CD4-positive, alpha-beta T cell treated with Interleukin-4 for 1 hour (primary cell): ENCODE results near the gene RHCG.

Experiments used
- DNase-seq, 2 donors: peaks; one replicate each; pipeline ENCODE4 v3.0.0-alpha.2; 2020 to 2022

Gene RHCG

DNA sequence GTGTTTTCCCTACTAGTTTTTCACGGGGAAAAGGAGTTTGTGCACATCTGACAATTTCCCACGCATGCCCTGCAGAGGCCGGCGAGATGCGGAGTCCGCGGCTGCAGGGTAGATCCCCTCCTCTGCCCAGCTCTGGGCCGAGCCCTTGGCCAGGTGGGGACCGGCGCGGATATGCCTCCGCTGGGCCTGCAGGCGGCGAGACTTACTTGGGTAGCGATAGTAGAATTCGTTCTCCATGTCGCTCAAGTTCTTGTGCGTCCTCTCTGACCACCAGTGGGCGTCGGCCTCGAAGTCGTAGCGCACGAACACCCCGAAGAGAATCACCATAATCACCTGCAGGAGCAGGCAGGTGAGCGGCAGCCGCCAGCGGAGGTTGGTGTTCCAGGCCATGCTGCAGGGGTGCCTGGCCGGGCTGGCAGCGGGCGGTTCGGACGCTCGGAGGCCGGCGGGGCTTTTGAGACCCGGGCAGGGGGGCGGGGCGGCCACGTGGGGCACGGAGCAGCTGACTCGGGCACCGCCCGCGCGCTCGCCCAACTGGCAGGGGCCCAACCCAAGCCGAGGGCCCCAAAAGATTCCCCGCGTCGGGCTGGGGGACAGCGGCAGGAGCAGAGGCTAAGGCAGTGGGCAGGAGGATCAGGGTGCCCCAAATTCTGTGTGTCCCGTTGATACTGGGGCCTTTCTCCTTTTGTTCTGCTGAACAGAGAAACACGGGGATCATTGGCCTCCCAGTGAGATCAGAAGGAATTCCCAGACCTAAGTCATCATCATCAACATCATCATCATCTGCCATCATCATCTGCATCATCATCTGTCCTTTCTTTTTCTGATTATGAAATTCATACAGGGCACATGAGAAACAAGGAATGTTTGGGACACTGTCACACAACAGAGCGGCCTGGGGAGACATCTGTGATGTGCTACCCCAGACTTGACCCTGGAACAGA lies at the start of gene RHCG:
TSS of gene RHCG (minus strand) at position 429 of the 944 bp plus-strand sequence. CDS start at position 390, 39 bp downstream.
- DNase-seq, result peak in 1 of 2 donors; percentile 11

DNA sequence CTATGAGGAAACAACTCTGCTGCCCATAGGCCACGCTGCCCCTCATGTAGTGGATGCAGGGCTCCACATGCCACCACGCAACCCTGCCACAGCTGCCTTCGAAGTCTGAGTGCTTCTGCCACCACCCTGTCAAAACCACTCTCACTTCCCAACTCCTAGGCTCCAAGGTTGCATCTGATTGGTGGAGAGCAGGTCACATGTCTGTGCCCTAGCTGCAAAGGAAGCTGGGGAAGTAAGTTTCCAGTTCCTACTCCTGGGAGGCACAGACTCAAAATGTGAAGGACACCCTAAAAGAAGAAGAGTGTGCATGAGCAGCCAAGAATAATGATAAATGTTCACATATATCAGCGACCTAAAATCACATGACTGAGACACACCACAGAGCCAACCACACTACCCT lies 47.0 kb upstream of the RHCG start:
- no peak for DNase-seq

DNA sequence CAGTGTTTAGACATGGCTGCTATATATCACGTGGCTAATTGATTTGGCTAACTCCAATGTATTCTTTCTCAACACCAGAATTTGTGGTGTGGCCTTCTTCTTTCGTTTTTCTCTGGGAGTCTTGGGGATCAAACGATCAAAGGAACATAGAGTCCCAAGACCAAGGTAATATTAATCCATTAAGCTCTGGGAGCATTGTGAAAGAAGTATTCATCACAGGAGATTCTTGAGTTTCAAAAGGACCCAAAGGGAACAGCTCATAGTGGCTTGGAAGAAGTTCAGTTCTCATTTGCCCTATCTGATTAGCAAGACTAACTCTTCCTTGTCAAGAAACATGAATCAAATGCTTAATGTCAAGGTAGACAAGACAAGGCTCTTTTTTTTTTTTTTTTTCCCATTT lies 46.0 kb upstream of the RHCG start:
- DNase-seq, result no peak

- no peak for DNase-seq
These were observed 42.6 kb upstream of the RHCG start for GRCh38 chr15:89539027-89539426.

- DNase-seq, result no peak
These were observed 37.6 kb upstream of the RHCG start for GRCh38 chr15:89533861-89534544.

GRCh38 chr15:89531796-89532537 lies 35.6 kb upstream of the RHCG start:
- DNase-seq, result no peak

DNA sequence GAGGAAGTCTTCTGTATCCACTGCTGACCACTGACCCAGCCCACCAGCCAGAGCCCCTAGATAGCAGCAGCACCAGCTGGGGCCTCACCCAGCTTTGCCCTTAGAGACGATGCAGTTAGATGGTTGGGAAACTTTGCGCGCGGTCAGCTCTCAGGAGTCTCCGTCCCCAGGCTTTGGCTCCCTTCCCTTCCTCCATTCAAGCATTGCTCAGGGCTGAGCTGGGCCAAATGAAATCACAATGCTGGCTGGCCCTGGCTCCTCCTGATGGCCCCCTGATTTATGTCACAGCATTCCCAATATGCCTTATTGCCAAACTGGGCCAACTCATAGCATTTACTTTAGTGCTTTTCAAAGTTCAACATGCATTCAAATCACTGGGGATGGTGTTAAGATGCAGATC lies 34.6 kb upstream of the RHCG start:
- DNase-seq, result no peak

DNA sequence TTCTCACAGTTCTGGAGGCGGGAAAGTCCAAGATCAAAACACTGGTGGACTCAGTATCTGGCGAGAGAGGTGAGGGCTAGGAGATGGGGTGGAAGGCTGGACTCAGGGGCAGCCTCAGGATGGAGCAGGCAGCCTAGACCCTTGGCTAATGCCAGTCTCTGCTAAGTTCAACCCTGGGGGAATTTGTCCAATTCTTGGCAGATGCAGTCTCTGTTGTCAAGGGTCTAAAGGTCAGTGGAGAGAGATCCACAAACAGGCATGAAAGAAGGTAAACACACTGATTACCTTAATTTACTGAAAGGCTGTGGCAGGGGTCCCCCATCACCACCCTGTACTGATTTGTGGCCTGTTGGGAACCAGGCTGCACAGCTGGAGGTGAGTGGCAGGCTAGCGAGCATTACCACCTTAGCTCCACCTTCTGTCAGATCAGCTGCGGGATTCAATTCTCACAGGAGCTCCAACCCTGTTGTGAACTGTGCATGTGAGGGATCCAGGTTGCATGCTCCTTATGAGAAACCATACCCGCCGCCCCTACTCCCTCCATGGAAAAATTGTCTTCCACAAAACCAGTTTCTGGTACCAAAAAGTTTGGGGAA lies 32.5 kb upstream of the RHCG start:
- DNase-seq, result no peak

DNA sequence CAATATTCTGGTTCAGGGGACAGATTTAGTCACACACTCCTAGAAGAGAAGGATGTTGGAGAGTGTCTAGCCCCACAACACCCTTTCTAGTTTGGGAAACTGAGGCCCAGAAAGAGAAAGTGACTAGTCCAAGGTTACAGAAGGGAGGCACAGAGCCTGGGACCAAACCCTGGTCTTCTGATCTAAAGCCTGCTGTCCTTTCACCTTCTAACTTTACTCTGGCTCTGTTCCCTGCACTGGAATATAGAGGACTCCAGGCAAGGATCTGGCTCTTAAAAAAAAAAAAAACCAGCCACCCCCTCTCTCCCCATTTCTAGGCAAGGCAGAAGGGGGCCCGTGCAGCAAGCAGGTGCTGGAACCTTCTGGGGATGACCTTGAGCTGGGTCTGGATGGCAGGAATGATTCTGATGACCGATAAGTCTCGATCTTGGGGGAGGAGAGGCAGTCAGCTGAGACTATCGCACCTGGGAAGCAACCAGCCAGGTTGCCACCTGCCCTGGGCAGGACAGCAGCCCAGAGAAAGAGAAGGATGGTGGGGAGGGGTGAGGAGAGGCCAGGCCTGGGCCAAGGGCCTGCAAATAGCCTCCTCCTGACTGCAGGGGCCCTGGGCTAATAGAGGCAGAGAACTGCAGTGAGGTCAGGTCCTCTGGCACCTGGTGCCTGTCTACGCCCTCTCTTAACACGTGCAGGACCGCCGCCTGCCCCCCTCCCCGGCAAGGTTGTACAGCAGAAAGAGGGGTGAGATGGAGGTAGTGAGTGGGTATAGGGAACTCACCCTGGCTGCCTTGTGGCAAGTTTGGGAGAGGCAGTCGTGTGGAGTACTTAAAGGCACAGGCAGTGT lies 30.4 kb upstream of the RHCG start:
- no peak for DNase-seq

DNA sequence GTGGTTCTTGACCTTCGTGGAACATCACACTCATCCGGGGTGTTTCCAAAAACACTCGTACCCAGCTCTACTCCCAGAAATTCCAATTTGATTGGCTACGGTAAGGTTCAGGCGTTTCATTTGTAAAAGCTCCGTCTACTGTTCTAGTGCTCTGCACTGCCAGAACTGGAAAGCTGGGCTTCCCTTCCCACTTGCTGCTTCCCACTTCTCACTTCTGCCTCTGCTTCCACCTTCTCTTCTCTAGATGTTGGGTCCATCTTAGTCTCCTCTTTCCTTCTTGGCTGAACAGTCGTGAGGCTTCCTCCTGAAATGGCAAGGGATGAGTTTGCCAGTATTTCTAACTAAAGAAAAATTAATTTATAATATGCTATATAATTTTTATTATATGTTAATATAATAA lies 29.8 kb upstream of the RHCG start:
- DNase-seq, result no peak

GRCh38 chr15:89524184-89524583 lies 27.8 kb upstream of the RHCG start:
- no peak for DNase-seq

- no peak for DNase-seq
These were observed 26.7 kb upstream of the RHCG start for GRCh38 chr15:89523101-89523500.

DNA sequence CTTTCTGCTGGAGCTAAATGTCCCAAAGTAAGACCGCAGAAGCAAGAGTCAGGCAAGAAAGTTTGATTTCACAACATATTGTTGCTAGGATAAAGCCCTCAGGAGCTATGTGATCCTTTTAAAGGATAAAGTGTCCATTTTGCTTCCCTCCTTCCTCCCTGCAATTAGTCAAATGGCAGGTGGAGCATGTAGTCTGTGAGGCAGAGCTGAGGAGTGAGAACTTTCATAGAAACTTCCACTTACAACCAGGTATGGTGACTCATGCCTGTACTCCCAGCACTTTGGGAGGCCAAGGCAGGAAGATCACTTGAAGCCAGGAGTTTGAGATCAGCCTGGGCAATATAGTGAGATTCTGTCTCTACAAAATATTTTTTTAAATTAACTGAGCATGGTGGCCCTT lies 25.2 kb upstream of the RHCG start:
- DNase-seq, result no peak

DNA sequence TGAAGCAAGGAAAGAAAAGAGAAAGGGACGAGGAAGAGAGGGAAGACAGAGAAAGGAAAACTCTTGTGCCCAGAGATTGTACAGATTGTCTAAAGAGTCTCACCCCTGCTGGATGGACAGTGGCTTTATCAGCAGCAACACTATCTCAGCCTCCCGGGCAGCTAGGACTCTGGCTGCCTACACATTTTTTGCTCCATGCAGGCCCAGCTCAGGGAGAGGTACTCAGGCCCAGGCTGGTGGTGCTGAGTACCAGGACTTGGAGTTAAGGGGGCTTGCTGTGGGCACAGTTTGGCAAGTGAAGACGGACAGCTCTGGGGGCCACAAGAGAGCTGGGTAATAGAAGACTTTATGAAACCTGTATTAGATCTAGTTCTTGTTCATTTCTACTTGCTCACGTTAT lies 19.1 kb upstream of the RHCG start:
- DNase-seq, result no peak

DNA sequence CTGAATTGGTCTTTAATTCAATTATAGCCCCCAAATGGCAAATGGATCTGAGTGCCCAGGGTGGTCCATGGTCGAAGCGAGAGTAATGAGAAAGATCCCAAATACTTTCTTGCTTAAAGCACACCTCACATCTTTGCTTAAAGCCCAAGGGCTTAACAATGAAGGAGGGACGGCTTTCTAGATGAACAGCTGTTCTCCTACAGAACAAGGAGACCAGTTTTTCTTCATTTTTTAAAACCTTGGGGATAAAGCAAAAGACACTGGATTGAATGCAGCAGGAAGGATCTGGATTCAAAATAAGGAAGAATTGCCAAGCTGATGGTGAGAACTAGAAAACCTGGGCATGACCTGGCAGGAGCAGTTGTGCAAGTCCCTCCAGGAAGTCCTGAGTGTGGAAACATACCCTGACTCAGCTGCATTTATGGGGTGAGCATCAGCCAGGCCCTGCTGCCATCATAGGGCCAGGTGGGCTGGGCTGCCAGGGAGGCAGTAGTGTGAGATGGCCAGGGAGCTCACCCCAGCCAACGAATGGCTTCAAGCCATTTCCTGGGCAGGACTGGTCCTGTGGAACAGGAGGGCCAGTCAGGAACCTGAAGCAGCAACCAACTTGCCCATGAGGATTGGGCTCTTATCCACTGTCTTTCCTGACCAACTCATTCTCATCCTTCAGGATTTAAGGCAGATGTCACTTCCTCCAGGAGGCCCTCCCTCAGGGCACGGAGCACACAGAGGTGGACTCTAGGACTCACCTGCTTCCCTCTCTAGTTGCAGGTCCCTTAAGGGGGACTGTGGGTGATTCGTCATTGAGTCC lies 18.4 kb upstream of the RHCG start:
- DNase-seq, result no peak

DNA sequence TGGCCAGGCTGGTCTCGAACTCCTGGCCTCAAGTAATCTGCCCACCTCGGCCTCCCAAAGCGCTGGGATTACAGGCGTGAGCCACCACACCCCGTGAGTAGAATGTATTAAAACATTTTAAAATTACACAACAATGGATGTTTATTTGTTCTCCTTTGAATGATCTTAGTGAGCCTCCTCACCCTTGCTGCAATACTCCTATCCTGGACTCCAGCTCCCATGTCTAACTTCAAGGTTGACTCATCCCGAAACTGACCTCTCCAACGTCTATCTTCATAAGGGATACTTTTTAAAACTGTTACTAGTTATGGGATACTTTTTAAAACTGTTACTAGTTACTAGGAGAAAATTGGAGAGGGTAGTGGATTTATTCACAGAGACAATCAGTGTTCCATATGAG lies 17.8 kb upstream of the RHCG start:
- no peak for DNase-seq

DNA sequence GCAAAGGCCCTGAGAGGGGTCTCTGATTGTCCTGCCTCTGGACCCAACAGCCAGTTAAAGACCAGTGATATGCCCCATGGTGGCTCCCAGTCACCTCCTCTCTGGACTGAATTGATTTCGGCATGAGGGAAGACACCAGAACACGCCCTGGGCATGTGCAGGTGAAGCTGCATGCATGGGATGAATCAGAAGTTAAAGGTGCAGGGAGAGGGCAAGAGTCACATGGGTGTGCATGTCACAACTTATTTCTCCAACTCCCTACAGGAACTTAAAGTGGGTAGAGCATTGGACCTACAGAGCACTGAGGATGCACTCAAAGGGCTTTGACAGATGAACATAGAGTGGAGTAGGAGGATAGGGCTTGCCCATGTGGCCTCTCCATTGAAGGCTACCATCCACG lies 16.9 kb upstream of the RHCG start:
- no peak for DNase-seq

- DNase-seq, result no peak
These were observed 16.2 kb upstream of the RHCG start for GRCh38 chr15:89512631-89513030.

GRCh38 chr15:89506026-89506686 lies 9.8 kb upstream of the RHCG start:
- peak in 1 of 2 donors; percentile 5 for DNase-seq

GRCh38 chr15:89504166-89504565 lies 7.8 kb upstream of the RHCG start:
- DNase-seq, result peak in 1 of 2 donors; percentile 1
